ENCODE measurements around the gene MTX1.

GRCh38 chr1:155245163-155245524 is 36.6 kb downstream of the MTX1 start:
- TF ChIP-seq, protein P1, sequence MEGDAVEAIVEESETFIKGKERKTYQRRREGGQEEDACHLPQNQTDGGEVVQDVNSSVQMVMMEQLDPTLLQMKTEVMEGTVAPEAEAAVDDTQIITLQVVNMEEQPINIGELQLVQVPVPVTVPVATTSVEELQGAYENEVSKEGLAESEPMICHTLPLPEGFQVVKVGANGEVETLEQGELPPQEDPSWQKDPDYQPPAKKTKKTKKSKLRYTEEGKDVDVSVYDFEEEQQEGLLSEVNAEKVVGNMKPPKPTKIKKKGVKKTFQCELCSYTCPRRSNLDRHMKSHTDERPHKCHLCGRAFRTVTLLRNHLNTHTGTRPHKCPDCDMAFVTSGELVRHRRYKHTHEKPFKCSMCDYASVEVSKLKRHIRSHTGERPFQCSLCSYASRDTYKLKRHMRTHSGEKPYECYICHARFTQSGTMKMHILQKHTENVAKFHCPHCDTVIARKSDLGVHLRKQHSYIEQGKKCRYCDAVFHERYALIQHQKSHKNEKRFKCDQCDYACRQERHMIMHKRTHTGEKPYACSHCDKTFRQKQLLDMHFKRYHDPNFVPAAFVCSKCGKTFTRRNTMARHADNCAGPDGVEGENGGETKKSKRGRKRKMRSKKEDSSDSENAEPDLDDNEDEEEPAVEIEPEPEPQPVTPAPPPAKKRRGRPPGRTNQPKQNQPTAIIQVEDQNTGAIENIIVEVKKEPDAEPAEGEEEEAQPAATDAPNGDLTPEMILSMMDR (IDR thresholded peaks at IDR 0.05), result no peak
- no peak for TF ChIP-seq POLR2A (IDR thresholded peaks at IDR 0.05)

Measured in testis (tissue), 2 donors.